Neural cell (in vitro differentiated cells): ENCODE results near the gene CRY2. TPM values are rescaled to one million over a fixed set of nuclear protein-coding genes. Genes with fewer than 3 reads are reported as not detected.
A peak's percentile ranks its signal among the peaks of the same experiment; 100 is the strongest.

Experiments used
- H2AFZ ChIP-seq: fragments of 200-600, 300-800 bp; sonication (generic), shearing (Covaris generic); 2 replicates; pipeline ENCODE4 v1.6.0; 2014; ENCODE audit warnings: low read depth, mild to moderate bottlenecking, antibody characterized with exemption, low read length, moderate library complexity
- H3F3A ChIP-seq: fragments of 200-600 bp; shearing (Covaris generic); 2 replicates; pipeline ENCODE4 v1.6.1; 2016; ENCODE audit warnings: mild to moderate bottlenecking, moderate library complexity, mixed read lengths, antibody characterized with exemption, low read length; ENCODE audit not compliant: insufficient read depth, poor library complexity, severe bottlenecking
- H3K27ac ChIP-seq: fragments of 200-600, 300-800 bp; sonication (generic), shearing (Covaris generic); 2 replicates; pipeline ENCODE4 v1.5.1; 2014; ENCODE audit warnings: mild to moderate bottlenecking, low read length, moderate library complexity
- H3K27me3 ChIP-seq: fragments of 300-800, 200-600 bp; sonication (generic), shearing (Covaris generic); 2 replicates; pipeline ENCODE4 v1.6.0; 2014; ENCODE audit warnings: mild to moderate bottlenecking, low read depth, low read length, moderate library complexity; ENCODE audit not compliant: insufficient read depth
- H3K36me3 ChIP-seq: fragments of 300-800, 200-600 bp; sonication (generic), shearing (Covaris generic); 2 replicates; pipeline ENCODE4 v1.5.1; 2014; ENCODE audit warnings: mild to moderate bottlenecking, antibody characterized with exemption, low read length, moderate library complexity; ENCODE audit not compliant: insufficient read depth
- H3K4me2 ChIP-seq: fragments of 300-800, 200-600 bp; sonication (generic), shearing (Covaris generic); 2 replicates; pipeline ENCODE4 v1.6.0; 2014; ENCODE audit warnings: mild to moderate bottlenecking, low read length
- H3K4me3 ChIP-seq: fragments of 300-800, 200-600 bp; sonication (generic), shearing (Covaris generic); 2 replicates; pipeline ENCODE4 v1.5.1; 2014; ENCODE audit warnings: mild to moderate bottlenecking, low read length, moderate library complexity
- H3K79me2 ChIP-seq: fragments of 200-600 bp; shearing (Covaris generic); replicated peaks from 2 replicates; pipeline ENCODE4 v1.6.0; 2014; ENCODE audit warnings: mild to moderate bottlenecking, low read length, moderate library complexity; ENCODE audit not compliant: insufficient read depth
- H3K9ac ChIP-seq: fragments of 300-800, 200-600 bp; sonication (generic), shearing (Covaris generic); 2 replicates; pipeline ENCODE4 v1.6.1; 2016; ENCODE audit warnings: mild to moderate bottlenecking, low read length, mixed read lengths
- H3K9me2 ChIP-seq: fragments of 200-600 bp; shearing (Covaris generic); 2 replicates; pipeline ENCODE4 v1.6.1; 2016; ENCODE audit warnings: mild to moderate bottlenecking, low read length, mixed read lengths; ENCODE audit not compliant: insufficient read depth
- H3K9me3 ChIP-seq: fragments of 200-600, 300-800 bp; sonication (generic), shearing (Covaris generic); 2 replicates; pipeline ENCODE4 v1.6.1; 2016; ENCODE audit warnings: mild to moderate bottlenecking, mixed run types, low read length, moderate library complexity, mixed read lengths
- H4K20me1 ChIP-seq: fragments of 200-600 bp; shearing (Covaris generic); 2 replicates; pipeline ENCODE4 v1.6.1; 2016; ENCODE audit warnings: mild to moderate bottlenecking, mixed run types; ENCODE audit not compliant: insufficient read depth
- CTCF ChIP-seq: fragments of 450-650 bp; IDR thresholded peaks from 2 replicates; pipeline ENCODE4 v1.5.1; 2014; ENCODE audit warnings: antibody characterized with exemption, mild to moderate bottlenecking, moderate library complexity; ENCODE audit not compliant: poor library complexity, severe bottlenecking
- EP300 ChIP-seq: fragments of 450-650 bp; conservative IDR thresholded peaks from 2 replicates; pipeline ENCODE4 v1.6.1; 2014; ENCODE audit warnings: antibody characterized with exemption, mild to moderate bottlenecking, moderate library complexity; ENCODE audit not compliant: poor library complexity, severe bottlenecking
- EZH2 ChIP-seq: fragments of 200-600, 300-800 bp; shearing (Covaris generic), sonication (generic); IDR thresholded peaks from 2 replicates; pipeline ENCODE4 v1.6.1; 2014; ENCODE audit warnings: antibody characterized with exemption, low read length, borderline replicate concordance, mild to moderate bottlenecking; ENCODE audit not compliant: insufficient read depth, poor library complexity, severe bottlenecking
- MXI1 ChIP-seq: fragments of 450-650 bp; conservative IDR thresholded peaks from 2 replicates; pipeline ENCODE4 v1.6.1; 2014; ENCODE audit warnings: antibody characterized with exemption, mild to moderate bottlenecking; ENCODE audit not compliant: poor library complexity, severe bottlenecking
- POLR2AphosphoS5 ChIP-seq: IDR thresholded peaks from 2 replicates; pipeline ENCODE4 v1.6.1; 2012
- RAD21 ChIP-seq: fragments of 450-650 bp; conservative IDR thresholded peaks from 2 replicates; pipeline ENCODE4 v1.6.1; 2014; ENCODE audit warnings: antibody characterized with exemption, mild to moderate bottlenecking, moderate library complexity
- REST ChIP-seq: IDR thresholded peaks from 2 replicates; pipeline ENCODE4 v1.6.1; 2012; ENCODE audit warnings: borderline replicate concordance
- SMC3 ChIP-seq: fragments of 450-650 bp; conservative IDR thresholded peaks from 2 replicates; pipeline ENCODE4 v1.6.1; 2014; ENCODE audit warnings: antibody characterized with exemption, mild to moderate bottlenecking, moderate library complexity; ENCODE audit not compliant: poor library complexity
- TAF1 ChIP-seq: IDR thresholded peaks from 2 replicates; pipeline ENCODE4 v1.6.1; 2012; ENCODE audit warnings: low read depth
- polyA plus RNA-seq: library from polyadenylated mRNA; depleted of rRNA; stranded (reverse); fragments of >200 nt; gene quantifications from 2 replicates; pipeline ENCODE4 v1.2.3, GENCODE V29; 2014

The CRY2 gene
- polyA plus RNA-seq, 1 donor from 2014 or later, result 27.8 TPM

- H3K36me3 ChIP-seq, result no peaks in the 10 kb centered on the region
- no peaks in the 10 kb centered on the region for H3K9me3 ChIP-seq
- peak within 1 kb of the TSS; percentile 72 for H3K27ac ChIP-seq
- H3K4me3 ChIP-seq, result peak within 1 kb of the TSS; percentile 98
- peak within 1 kb of the TSS; percentile 62 for H2AFZ ChIP-seq
- no peaks in the 10 kb centered on the region for H3K27me3 ChIP-seq
- H3K79me2 ChIP-seq, result peaks cover 29% of the 10 kb centered on the region
- TF ChIP-seq SMC3, result no peak
- TF ChIP-seq REST, result peak; percentile 45
- TF ChIP-seq RAD21, result no peak
- peak; percentile 57 for TF ChIP-seq POLR2AphosphoS5
- no peak for TF ChIP-seq TAF1
- TF ChIP-seq MXI1, result peak; percentile 47
- no peak for TF ChIP-seq CTCF
- no peak for TF ChIP-seq EZH2
- TF ChIP-seq EP300, result peak; percentile 21
- peak within 1 kb of the TSS; percentile 84 for H3K4me2 ChIP-seq
- H4K20me1 ChIP-seq, result no peaks in the 10 kb centered on the region
- no peaks in the 10 kb centered on the region for H3F3A ChIP-seq
- H3K9ac ChIP-seq, result peak within 1 kb of the TSS; percentile 94
- H3K9me2 ChIP-seq, result no peaks in the 10 kb centered on the region
Observed at GRCh38 chr11:45885274-45885920, 38.1 kb downstream of the CRY2 start, which contains the start of gene MAPK8IP1. Gene MAPK8IP1, plus strand, starts transcription at chr11:45885651. Its CDS starts 170 bp downstream, at chr11:45885821.

- TF ChIP-seq MXI1 (peak; percentile 49), REST (peak; percentile 59), POLR2AphosphoS5 (peak; percentile 6), TAF1 (peak; percentile 66), SMC3 (no peak), EZH2 (no peak)
- Histone ChIP-seq H3K9ac (peak overlapping the region; percentile 94), H4K20me1 (no peaks in the 10 kb centered on the region), H3K4me3 (peak overlapping the region; percentile 98), H3K27me3 (no peaks in the 10 kb centered on the region), H3K79me2 (peaks cover 29% of the 10 kb centered on the region), H3K4me2 (peak overlapping the region; percentile 84), H3F3A (no peaks in the 10 kb centered on the region), H3K9me3 (no peaks in the 10 kb centered on the region), H2AFZ (peak overlapping the region; percentile 62), H3K36me3 (no peaks in the 10 kb centered on the region), H3K9me2 (no peaks in the 10 kb centered on the region), H3K27ac (peak overlapping the region; percentile 72)
Observed at GRCh38 chr11:45885921-45886721, 38.8 kb downstream of the CRY2 start.
